ENCODE results near the gene PTPRJ. TPM values are rescaled to one million over a fixed set of nuclear protein-coding genes. Genes with fewer than 3 reads are reported as not detected.

The PTPRJ gene
- total and polyA plus RNA-seq, 9 of the 15 experiments (the other 6 are each of a cell fraction or from before 2014, with no cell fraction given): 0.56 to 10.7 (median 4.8) TPM

DNA sequence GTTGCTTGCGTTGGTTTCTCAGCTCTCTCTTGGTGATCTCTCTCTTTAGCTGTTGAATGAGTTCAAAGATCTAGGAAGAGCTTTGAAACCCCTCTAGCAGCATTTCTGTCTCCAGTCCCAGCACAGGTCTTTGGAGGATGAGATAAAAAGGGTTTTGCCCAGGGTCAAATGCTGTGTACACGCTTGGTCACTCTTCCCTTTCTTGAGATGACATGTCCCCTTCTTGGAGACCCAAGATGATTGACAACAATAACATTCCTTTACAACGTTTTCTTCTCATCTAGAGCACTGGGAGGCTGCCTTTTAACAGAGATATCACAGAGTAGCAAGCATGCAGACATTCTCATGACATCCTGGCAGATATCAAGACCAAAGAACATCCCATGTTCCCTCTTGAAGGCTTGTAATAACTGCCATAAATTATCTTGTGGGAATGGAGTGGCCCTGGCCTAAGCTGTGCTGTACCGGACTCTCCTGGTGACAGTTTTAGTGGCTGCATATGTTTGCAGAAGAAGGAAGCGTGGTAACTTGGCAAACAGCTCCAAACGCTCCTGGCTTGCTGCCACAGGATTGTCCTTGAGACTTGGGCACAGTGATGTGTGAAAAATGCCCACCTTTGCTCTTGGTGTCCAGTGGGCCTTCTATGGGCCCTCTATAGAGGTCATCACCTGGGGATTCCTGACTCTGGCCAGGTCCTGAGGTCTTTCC lies 107.8 kb downstream of the PTPRJ start:
- H3K4me1 ChIP-seq (replicated peaks in 1 of 2; ENCODE audit: control insufficient read depth in 2 of 2, insufficient read depth in 2 of 2, low read length in 2 of 2): peaks cover 0 to 3% of the 10 kb centered on the region in 2 experiments; a peak in 2 of 5 replicates
- ChIA-PET POLR2A (interaction anchor here (0.6 to 2.1 kb wide), 4 partner anchors 9 to 82 kb away, joined by 3 to 6 read pairs (median 6); no protein-coding TSS in a partner anchor), CTCF (ENCODE audit: low intra/inter-chr PET ratio) (no interaction called here)
- intact Hi-C loops (cut with micrococcal nuclease) (no loop called here), in situ Hi-C loops (cut with MboI) (no loop called here)
- H4K20me1 ChIP-seq (replicated peaks; ENCODE audit: control insufficient read depth, insufficient read depth, low read length): peaks cover 4% of the 10 kb centered on the region; the same call in 1 of the 2 replicates
- ATAC-seq: peak; percentile 30; the same call in 2 of the 3 replicates
- no peak overlapping the region for H3K9ac ChIP-seq (ENCODE audit: insufficient read depth in 1 of 2, low read depth in 2 of 2, low read length in 2 of 2)
- no peaks in the 10 kb centered on the region for H3K79me2 ChIP-seq (ENCODE audit: control insufficient read depth, insufficient read depth, low read length)
- H3K4me2 ChIP-seq (ENCODE audit: insufficient read depth, low read length): no peak overlapping the region
- no peaks in the 10 kb centered on the region for H3K27me3 ChIP-seq (ENCODE audit: control insufficient read depth in 2 of 2, insufficient read depth in 2 of 2, low read length in 2 of 2)
- H3K36me3 ChIP-seq (ENCODE audit: control insufficient read depth, insufficient read depth, low read length): no peaks in the 10 kb centered on the region
- WGBS (ENCODE audit: insufficient coverage, low coverage, missing lambda C conversion rate): 21% methylated on average over 6 of the region's 6 CpGs
- no TSS peak for BruUV-seq (replicated peaks)
- H3K9me1 ChIP-seq (ENCODE audit: control insufficient read depth, insufficient read depth, low read length): no peaks in the 10 kb centered on the region
- no peak for FAIRE-seq
- H3K4me3 ChIP-seq: no peak overlapping the region
- H3K27ac ChIP-seq (ENCODE audit: extremely low read depth, low read depth, low read length): no peak overlapping the region
- no peak for DNase-seq (ENCODE audit: extremely low read depth in 1 of 4, low spot score in 3 of 4)
- no peaks in the 10 kb centered on the region for H3K9me3 ChIP-seq (replicated peaks; ENCODE audit: control insufficient read depth, insufficient read depth, low read depth, low read length)
- no peak overlapping the region for H2AFZ ChIP-seq (ENCODE audit: low read depth, low read length)
- no peak for TF ChIP-seq TARDBP (IDR thresholded peaks at IDR 0.05)
- TF ChIP-seq SLC30A9 (CRISPR knock-in tag; IDR thresholded peaks at IDR 0.05): no peak
- peak; percentile 18 for TF ChIP-seq MEIS2 (IDR thresholded peaks at IDR 0.05; ENCODE audit: partially characterized antibody)

- Histone ChIP-seq H3K4me2 (ENCODE audit: insufficient read depth, low read length) (no peak overlapping the region), H2AFZ (ENCODE audit: low read depth, low read length) (no peak overlapping the region), H3K9ac (ENCODE audit: insufficient read depth in 1 of 2, low read depth in 2 of 2, low read length in 2 of 2) (no peak overlapping the region), H3K27ac (ENCODE audit: extremely low read depth, low read depth, low read length) (no peak overlapping the region), H4K20me1 (replicated peaks; ENCODE audit: control insufficient read depth, insufficient read depth, low read length) (peaks cover 4% of the 10 kb centered on the region; the same call in 1 of the 2 replicates), H3K27me3 (ENCODE audit: control insufficient read depth in 2 of 2, insufficient read depth in 2 of 2, low read length in 2 of 2) (no peaks in the 10 kb centered on the region), H3K9me1 (ENCODE audit: control insufficient read depth, insufficient read depth, low read length) (no peaks in the 10 kb centered on the region), H3K4me1 (replicated peaks in 1 of 2; ENCODE audit: control insufficient read depth in 2 of 2, insufficient read depth in 2 of 2, low read length in 2 of 2) (peaks cover 0 to 3% of the 10 kb centered on the region in 2 experiments; a peak in 2 of 5 replicates), H3K36me3 (ENCODE audit: control insufficient read depth, insufficient read depth, low read length) (no peaks in the 10 kb centered on the region), H3K4me3 (no peak overlapping the region), H3K9me3 (replicated peaks; ENCODE audit: control insufficient read depth, insufficient read depth, low read depth, low read length) (no peaks in the 10 kb centered on the region), H3K79me2 (ENCODE audit: control insufficient read depth, insufficient read depth, low read length) (no peaks in the 10 kb centered on the region)
- intact Hi-C loops (cut with micrococcal nuclease): no loop called here
- WGBS (ENCODE audit: insufficient coverage, low coverage, missing lambda C conversion rate): 56% methylated on average over 6 of the region's 6 CpGs
- ChIA-PET CTCF (ENCODE audit: low intra/inter-chr PET ratio) (no interaction called here), POLR2A (interaction anchor here (1.7 to 2.1 kb wide), 2 partner anchors 10 to 11 kb away, joined by 5 to 6 read pairs; no protein-coding TSS in a partner anchor)
- ATAC-seq: no peak
- in situ Hi-C loops (cut with MboI): no loop called here
- no peak for DNase-seq (ENCODE audit: extremely low read depth in 1 of 4, low spot score in 3 of 4)
- no peak for FAIRE-seq
- TF ChIP-seq ETV1 (tag; conservative IDR thresholded peaks at IDR 0.05; ENCODE audit: low read depth) (no peak), SRSF9 (IDR thresholded peaks at IDR 0.05; ENCODE audit: borderline replicate concordance, low read depth, low read length) (no peak), ILF3 (IDR thresholded peaks at IDR 0.05; ENCODE audit: borderline replicate concordance) (no peak), RBM39 (optimal IDR thresholded peaks at IDR 0.05; ENCODE audit: low read depth, low read length) (no peak), CAMTA2 (CRISPR knock-in tag; conservative IDR thresholded peaks at IDR 0.05) (no peak), KHSRP (IDR thresholded peaks at IDR 0.05) (no peak)
- TF ChIP-seq, protein P1, sequence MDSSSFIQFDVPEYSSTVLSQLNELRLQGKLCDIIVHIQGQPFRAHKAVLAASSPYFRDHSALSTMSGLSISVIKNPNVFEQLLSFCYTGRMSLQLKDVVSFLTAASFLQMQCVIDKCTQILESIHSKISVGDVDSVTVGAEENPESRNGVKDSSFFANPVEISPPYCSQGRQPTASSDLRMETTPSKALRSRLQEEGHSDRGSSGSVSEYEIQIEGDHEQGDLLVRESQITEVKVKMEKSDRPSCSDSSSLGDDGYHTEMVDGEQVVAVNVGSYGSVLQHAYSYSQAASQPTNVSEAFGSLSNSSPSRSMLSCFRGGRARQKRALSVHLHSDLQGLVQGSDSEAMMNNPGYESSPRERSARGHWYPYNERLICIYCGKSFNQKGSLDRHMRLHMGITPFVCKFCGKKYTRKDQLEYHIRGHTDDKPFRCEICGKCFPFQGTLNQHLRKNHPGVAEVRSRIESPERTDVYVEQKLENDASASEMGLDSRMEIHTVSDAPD (CRISPR knock-in tag; IDR thresholded peaks at IDR 0.05): no peak
- no TSS peak for BruUV-seq (replicated peaks)
Observed at GRCh38 chr11:48088682-48089050, 108.3 kb downstream of the PTPRJ start.

All from K562 (cell line).